Activated CD4-positive, CD25-positive, alpha-beta regulatory T cell treated with anti-CD3 and anti-CD28 coated beads, Interleukin-2, amount 50 U/mL, for 24 hours (primary cell): Measurements from ENCODE around the gene PHACTR3.

Experiments used
- ATAC-seq, 2 donors: fragments of 150-1000 bp; cut with Tn5 transposase; one replicate each; pipeline ENCODE4 v1.10.0; 2021; ENCODE audit warnings: mild to moderate bottlenecking in 1 of 2, moderate library complexity in 1 of 2

PHACTR3 gene

DNA sequence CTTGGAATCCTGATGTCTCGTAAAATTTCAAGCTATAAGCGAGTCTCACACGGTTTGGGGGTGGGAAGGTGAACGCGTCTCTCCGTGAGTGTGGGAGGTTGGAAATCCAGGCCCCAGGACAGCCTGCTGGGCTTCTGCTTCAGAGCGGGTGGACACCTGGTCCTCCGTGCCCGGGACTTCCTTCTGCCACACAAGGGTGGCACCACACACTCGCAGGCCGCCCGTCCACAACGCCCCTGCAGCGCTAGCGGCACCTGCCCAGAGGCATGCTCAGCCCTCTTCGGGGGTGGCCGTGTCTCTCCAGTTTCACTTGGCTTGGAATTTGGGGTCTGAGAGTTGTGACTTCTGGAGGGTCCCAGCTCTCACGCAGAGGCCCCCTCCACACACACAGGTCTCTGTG, 151.9 kb downstream of the PHACTR3 start:
- ATAC-seq, result no peak

DNA sequence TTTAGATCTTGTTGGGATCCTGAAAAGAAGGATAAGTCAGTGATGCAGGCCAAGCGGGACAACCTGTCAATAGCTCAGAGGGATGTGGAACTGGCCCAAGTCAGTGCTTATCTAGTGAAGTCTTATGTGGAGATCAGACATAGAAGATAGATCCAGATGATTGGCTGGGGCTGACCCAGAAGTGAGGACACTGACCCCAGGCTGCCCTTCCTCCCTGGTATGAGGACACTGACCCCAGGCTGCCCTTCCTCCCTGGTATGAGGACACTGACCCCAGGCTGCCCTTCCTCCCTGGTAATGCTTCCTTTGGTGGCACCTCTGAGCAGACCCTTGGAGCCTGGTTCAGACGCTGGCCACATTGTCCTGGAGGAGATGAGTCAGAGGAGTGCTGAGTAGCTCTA, 159.7 kb downstream of the PHACTR3 start:
- ATAC-seq, result no peak

DNA sequence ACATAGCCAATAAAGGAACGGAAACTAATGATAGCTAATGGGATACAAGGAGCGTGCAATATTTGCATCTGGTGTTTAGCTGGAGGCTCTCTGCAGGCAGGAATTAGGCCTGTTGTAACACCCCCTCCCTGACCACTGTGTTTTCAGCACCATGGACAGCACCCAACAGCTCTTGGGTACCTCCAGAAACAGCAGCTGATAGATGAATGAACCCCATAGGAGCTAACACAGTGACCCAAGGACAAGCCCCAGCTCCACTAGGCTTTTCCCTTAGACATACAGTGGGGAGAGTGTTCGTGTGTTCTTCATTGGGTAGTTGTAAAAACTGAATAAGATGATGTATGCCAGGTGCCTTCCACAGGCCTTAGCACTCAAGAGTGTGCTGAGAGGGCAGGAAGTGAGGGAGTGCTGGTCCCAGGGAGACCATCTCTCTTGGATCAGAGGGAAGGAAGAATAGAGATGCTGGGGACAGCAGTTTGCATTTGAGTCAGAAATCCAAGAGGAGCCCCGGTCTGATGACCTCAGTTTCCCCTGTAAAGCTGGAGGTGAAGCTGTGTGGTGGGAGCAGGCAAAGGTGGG, 161.3 kb downstream of the PHACTR3 start:
- no peak for ATAC-seq

DNA sequence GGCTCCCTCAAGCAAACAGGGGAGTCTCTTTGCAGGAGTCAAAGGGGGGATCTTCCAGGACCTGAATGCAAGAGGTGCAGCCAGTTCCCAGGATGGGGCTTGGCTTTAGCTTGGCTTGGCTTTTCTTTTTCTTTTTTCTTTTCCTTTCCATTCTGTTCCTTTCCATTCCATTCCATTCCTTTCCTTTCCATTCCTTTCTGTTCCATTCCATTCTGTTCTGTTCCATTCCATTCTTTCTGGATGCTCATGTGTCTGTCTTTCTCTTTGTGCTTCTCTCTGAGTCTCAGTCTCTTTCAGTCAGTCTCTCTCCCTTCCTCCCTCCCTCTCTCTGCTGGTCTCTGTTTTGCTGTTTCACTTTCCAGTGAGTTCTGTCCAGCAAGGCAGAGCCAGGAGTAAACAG, 163.3 kb downstream of the PHACTR3 start:
- no peak for ATAC-seq

DNA sequence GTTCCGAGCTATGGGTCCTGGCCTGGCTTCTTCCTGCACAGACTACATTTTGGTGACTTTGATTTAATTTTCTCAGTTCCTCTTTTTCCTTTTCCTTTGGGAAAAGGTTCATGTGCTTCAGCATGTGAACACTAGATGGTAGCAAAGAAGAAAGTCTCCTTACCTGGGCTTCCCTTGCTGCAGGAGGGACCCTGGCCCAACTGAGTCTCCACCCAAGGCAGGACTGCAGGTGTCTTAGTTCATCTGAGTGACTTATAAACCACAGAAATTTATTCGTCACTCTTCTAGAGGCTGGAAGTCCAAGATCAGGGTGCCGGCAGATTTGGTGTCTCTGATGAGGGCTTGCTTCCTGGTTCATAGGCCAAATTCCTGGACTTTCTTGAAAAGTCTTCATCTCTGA, 165.9 kb downstream of the PHACTR3 start:
- ATAC-seq, result no peak

DNA sequence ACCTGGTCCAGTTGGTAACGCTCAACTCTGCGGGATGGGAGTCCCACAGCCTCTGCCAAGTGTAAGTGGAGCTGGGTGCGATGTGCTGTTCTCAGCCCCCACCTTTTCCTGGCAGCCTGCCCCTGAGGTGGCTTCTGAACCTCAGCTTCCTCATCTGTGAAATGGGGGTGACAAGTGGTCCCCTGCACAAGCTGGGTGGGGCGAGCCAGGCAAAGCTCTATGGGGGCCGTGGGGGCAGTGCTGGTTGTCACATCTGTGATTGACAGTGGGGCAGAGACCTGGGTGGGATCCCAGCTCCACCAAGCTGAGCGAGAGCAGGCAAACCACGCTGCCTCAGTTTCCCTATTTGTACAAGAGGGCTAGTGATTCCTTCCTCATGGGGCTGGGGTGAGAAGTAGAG, 166.5 kb downstream of the PHACTR3 start:
- no peak for ATAC-seq

DNA sequence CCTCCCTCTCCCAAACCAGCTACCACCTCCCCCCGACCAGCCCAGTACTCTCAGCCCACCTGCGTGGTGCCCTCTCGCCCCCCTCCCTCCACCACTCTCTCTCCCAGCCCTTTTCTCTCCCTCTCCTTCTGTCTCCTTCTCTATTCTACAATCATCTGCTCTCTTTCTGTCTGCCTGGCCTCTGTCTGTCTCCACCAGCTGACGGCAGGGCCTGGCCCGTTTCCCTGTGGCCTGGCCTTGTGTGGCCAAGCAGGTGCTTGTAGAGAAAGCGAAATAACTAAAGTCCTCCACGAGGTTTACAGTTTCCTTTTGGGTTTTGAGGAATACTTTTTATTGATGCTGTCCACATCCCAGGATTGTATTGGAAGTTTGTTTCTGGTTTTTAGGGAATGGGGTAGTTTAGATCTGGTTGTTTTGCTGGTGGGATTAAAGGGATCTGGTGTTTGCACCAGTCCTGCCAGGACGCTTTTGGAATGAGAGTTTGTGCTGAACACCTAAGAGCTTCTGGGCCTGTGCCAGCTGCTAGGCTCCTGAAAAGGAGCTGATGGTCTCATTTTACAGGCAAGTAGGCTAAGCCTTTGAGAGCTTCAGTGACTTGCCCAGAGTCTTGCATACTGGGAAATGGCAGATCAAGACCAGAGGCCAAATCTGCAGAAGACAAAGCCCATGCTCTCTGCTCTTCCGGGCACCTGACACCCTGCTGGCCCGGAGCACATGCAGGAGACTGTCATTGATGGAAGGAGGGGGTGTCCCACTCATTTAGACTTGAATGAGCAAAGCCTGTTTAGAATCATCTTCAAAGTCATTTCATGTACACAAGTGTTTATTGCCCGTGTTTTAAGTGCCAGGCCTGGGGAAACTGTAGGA, 167.4 kb downstream of the PHACTR3 start:
- no peak for ATAC-seq

DNA sequence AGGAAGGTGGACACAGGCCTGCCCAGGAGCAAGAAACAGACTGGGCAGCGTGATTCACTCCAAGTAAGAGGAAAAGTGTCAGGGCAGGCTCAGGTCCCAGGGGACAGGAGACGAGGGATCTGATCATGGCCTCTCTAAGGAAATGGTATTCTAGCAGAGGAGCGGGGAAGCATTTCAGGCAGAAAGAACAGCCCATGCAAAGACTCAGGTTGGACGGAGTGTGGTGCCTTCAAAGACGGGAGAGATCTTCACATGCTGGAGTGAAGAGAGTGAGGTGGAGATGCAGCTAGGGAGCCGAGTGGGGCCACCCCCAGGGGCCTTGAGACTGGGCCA, 168.0 kb downstream of the PHACTR3 start:
- ATAC-seq, result no peak

DNA sequence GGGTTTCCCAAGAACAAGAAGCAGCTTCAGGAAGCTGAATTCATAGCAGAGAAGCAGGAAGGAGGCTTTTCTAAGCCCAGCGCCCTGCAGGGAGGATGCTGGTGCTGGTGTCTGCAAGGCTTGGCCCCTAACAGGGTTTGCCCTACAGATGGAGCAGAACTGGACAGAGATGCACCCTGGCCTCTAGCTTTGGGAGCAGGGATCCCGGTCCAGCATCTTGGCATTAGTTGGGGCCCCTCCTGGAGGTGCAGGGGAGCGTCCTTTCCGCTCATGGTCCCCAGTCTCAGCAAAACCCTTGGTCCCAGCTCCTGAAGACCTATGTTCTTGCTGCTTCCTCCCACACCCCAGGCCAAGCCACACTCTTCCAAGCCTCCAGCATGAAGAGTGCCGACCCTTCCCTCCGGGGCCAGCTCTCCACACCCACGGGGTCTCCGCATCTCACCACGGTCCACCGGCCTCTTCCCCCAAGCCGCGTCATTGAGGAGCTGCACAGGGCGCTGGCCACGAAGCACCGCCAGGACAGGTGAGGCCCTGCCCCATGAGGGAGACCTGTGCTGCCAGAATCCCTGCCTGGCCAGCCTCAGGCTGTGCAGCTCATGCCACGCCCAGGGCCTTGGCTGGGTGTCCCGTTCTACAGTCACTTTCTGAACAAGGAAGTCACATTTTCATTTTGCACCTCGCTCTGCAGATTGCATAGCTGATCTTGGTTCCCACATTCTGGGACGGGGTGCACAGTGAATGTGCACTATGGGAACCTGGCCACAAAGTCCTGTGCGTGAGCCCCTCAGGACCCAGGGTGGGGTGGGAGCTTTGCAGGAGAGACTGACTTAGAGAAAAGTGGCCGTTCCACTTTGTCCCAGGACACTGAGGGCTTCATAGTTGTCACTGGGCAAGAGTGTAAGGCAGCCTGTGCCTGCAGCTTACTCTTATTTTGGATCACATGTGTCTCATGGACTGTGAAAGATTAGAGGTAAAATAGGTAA, 168.9 kb downstream of the PHACTR3 start:
- ATAC-seq, result no peak

DNA sequence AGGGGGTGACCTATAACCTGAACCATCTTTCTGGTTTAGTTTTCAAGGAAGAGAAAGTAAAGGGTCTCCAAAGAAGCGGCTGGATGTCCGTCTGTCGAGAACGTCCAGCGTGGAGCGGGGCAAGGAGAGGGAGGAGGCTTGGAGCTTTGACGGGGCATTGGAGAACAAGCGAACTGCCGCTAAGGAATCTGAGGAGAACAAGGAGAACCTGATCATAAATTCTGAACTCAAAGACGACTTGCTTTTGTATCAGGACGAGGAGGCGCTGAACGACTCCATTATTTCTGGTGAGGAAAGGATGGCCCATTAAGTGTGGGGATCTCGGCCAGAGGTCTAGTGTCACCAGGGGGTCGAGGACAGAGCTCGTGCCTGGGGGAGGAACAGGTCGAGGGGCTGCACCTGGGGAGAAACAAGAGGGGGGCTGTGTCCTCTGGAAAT, 169.9 kb downstream of the PHACTR3 start:
- ATAC-seq, result no peak

DNA sequence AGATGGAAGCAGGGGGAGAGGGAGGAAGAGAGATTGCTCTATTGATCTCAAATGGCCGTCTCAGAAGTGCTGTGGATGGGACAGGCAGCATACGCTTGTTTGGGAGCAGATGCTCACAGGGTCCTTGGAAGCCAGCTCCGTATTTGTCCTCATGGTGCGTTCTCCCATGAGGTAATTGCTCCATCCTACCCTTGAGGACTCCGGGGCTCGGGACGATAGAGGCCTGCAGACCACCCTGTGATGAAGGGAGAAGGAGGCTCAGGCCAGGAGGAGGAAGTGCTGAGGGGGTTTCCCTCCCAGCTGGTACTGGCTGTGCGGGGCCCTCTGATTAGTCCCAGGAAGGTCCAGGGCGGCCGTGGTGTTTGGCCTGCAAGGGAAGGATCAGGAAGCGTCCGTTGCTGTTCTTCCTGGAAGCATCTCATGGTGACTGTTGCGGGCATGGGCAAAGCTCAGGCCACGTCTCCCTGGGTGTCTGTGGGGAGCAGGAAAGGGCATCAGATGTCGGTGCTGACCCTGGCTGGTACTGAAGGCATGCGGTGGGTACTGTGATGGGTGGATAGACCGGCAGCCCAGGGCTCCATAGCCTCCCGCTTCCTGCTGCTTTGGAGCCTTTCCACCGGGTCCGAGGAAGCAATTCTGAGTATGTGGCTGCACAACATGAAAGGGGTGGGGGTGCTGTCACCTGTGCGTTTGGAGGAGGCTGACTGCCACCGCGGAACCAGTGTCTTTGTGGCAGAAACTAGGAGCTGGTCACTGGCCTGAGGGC, 170.8 kb downstream of the PHACTR3 start:
- ATAC-seq, result no peak

DNA sequence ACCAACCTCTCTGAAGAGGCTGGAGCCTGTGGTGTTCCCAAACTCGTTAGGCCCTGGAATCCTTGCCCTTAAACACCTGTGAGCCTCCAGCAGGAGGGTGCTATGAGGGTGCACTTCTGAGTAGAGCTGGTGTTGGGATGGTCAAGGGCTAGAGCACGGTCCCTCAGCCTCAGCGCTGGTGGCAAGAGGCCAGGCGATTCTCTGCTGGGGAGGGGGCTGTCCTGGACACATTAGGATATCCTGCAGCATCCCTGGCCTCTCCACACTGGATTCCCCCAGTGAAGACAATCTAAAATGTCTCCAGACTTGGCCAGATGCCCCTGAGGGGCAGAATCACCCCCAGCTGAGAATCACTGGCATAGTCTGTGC, 171.3 kb downstream of the PHACTR3 start:
- ATAC-seq, result no peak

DNA sequence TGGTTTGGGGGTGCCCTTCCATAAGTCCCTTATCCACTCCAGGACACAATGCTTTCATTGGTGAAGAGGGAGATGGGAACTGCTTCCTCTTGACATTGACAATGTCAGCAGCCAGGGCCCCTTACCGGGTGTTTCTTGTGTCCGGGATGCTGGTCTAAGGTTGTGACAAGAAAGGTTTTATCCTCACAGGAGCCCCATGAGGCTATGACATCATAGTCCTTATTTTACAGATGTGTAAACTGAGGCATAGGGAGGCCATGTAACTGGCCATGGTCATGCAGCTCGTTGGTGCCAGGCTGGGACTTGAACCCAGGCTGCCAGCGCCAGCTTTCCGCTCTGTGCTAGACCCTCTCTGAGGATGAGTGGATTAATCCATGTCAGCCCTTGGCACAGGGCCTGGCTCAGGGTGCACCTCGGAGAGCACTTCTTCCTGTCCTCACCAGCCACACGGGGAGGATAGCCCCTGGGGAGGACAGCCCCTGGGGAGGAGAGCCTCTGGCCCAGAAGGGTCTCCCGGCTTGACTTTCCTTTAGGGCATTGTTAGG, 171.8 kb downstream of the PHACTR3 start:
- ATAC-seq, result no peak

DNA sequence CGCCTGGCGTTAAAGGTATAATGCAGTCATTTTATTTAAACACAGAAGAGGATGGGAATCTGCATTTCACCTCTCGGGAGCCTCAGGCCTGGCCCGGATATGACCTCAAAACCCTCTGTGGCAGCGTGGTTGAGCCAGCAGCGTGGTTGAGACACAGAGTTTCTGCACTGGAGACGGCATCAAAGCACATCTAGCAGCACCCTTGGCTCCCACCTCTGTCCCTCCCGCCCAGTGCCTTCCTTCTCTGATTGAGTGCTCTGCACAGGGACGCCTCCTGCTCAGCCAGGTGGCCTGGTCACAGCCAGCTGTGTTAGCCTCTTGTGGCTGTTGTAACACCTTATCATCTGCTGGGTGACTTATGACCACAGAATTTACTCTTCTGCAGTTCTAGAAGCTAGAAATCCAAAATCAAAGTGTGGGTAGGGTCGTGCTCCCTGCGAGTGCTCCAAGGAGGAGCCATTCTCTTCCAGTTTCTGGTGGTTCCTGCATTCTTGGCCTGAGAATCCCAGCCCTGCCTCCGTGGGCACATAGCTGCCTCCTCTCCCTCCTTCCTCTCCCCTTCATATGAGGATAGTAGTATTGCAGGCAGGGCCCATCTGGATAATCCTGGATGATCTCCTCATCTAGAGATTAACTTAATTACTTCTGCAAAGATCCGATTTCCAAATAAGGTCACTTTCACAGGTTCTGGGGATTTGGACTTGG, 172.4 kb downstream of the PHACTR3 start:
- ATAC-seq, result no peak

DNA sequence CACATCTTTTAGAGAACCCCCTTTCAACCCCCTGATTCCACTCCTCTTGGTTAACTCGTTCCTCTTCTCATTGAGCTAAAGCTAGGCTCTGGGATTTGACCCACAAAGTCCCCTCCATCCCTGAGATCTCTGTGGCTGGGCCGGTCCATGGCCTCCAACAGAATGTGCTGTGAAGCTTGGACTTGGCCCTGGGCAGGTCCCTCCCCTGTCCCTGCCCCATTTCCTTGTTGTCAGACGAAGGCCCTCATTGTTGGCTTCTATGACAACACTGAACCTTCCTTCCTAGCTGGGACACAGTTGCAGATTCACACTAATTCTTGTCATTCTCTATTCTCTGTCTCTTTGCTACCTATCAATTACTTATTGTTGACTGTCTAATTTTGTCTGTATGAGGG, 173.0 kb downstream of the PHACTR3 start:
- ATAC-seq, result no peak

DNA sequence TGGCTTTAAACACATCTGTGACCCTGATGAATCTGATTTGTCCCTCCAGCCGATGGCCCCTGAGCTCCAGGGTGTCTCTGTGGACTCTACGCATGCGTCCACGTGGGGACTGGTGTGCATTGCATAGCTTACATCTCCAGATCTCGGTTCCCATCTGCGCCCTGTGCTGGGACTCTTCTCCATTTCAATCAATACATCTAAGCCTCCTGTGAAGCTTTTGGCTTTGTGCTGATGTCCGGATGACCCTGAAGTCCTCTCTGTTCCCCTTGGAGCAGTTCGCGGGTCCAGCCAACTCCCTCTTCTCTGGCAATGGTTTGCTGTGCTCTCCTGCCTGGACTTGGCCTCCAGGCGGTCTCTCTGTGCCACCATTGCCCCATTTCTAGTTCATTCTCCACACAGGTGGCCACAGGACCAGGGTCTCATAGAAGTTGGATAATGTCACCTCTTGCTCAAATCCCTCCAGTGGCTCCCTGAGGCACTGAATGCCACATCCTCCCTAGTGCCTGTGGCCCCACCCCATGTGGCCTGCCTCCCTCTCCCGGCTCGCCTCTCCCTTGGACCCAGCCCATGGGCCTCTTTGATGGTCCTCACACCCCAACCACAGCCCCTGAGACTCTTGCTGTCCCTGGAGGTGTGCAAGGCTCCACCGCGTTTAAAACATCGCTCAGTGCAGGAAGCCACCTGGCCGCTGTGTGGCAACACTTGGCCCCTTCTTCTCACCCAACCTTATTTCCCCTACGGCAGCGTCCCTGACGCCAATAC, 173.7 kb downstream of the PHACTR3 start:
- ATAC-seq, result no peak

DNA sequence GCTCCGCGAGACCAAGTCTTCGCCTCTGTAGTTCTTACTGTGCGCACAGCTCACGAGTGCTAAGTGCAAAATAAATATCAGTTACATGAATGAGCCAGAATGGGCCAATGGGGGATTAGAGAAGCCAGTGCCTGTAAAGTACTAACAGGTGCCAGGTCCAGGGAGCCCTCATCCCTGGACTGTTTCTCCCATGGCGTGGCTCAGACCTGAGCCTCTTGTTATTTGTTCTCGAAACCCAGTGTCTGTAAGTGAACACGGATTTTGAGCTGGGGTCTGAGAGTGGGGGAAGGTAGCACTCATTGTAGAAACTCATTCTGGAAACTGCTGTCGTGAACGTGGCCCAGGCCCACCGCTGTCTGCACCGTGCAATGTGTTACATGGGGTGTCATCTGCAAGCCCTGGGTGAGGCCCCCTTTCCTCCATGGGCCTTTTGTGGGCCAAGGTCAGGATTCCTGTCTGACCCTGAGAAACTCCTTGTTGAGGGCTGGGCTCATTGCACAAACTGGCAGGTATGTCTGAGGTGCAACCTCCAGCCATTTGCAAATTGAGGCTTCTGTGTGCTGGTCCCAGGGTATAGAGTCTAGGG, 174.4 kb downstream of the PHACTR3 start:
- ATAC-seq, result no peak

DNA sequence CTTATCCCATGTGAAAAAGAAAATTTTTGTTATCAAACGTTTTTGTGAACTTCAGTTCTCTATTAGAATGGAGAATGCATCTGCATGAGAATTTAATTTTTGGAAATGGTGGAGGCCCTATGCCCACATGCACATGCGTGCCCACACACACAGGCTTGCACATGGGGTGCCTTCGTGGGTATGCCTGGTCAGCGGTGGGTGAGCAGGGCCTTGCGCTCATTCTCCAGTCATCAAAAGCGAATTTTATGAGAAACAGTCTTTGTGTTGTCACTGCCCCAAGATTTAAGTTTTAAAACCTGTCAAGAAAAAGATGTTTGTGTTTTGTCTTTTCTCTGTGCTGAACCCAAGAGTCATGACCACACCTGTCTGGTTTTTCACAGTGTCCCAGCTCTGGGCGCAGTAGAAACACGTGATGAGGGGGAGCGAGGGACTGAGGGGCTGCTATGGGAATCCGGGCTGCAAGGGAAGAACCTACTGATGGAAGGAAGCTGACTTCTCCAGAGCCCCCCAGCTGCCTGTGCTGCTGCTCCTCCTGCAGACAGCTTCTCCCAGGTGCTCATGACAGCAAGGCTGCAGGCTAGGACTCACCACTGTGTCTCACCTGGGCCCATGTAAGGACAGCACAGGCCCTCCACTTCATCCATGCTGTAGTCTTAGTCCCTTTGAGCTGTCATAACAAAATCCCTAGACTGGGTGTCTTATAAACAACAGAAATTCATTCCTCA, 175.5 kb downstream of the PHACTR3 start:
- no peak for ATAC-seq

DNA sequence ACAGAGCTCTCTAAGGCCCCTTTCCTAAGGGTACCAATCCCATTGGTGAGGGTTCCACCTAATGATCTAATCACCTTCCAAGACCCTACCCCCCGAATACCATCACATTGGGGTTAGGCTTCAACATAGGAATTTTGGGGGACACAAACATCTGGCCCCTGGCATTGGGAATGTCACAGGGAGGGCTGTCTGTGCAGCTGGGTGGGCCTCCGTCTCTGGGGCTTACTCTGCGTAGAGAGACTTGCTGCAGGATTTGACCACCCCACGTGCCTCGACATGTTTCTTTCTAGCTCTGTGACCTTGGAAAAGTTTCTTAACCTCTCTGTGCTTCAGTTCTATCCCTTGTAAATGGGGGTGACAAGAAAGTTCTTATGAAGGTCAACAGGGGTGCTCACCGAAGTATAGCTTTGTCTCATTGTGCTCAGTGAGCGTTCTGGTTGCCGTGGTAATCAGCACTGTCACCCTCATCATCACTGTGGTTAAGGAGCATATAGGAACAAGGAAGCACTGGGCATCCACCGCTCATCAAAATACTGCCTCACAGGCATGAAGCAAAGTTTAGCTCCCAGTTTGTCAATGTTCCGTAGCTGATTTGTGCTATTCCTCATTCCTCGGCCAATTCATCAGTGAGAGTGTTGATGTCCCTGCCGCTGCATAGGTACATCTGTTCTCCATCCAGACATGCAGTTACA, 176.3 kb downstream of the PHACTR3 start:
- ATAC-seq, result no peak
